ENCODE measurements around the gene MAN1A1. TPM values are rescaled to one million over a fixed set of nuclear protein-coding genes. Genes with fewer than 3 reads are reported as not detected.

MAN1A1 gene
- total RNA-seq, 1 donor from 2014 or later = 78.0 TPM

GRCh38 chr6:119325559-119326265 lies 23.8 kb downstream of the MAN1A1 start:
- H3K4me3 ChIP-seq = no peak overlapping the region

GRCh38 chr6:119324718-119325117 lies 24.8 kb downstream of the MAN1A1 start:
- no peak overlapping the region for H3K4me3 ChIP-seq
- intact Hi-C loops (cut with DNase I) = no loop called here
- no peak for ATAC-seq

More at GRCh38 chr6:119325559-119326265, 23.8 kb downstream of the MAN1A1 start:
- Histone ChIP-seq H3K4me1 (peaks cover 5% of the 10 kb centered on the region), H3K27me3 (ENCODE audit: low read depth) (no peaks in the 10 kb centered on the region), H3K36me3 (no peaks in the 10 kb centered on the region), H3K9me3 (no peaks in the 10 kb centered on the region), H3K27ac (no peak overlapping the region)
- no peak for TF ChIP-seq CTCF (IDR thresholded peaks at IDR 0.05)
- intact Hi-C loops (cut with DNase I) = no loop called here
- ATAC-seq (no peak), DNase-seq (no peak)

GRCh38 chr6:119323931-119324330 lies 25.6 kb downstream of the MAN1A1 start:
- H3K27ac ChIP-seq = no peak overlapping the region
- peaks cover 5% of the 10 kb centered on the region for H3K4me1 ChIP-seq
- no peaks in the 10 kb centered on the region for H3K36me3 ChIP-seq
- DNase-seq = no peak
- intact Hi-C loops (cut with DNase I) = no loop called here
- no peak for TF ChIP-seq CTCF (IDR thresholded peaks at IDR 0.05)
- no peaks in the 10 kb centered on the region for H3K9me3 ChIP-seq
- no peak for ATAC-seq
- H3K27me3 ChIP-seq (ENCODE audit: low read depth) = no peaks in the 10 kb centered on the region
- H3K4me3 ChIP-seq = no peak overlapping the region

More at GRCh38 chr6:119324718-119325117, 24.8 kb downstream of the MAN1A1 start:
- Histone ChIP-seq H3K4me1 (peaks cover 5% of the 10 kb centered on the region), H3K27ac (no peak overlapping the region), H3K36me3 (no peaks in the 10 kb centered on the region), H3K9me3 (no peaks in the 10 kb centered on the region), H3K27me3 (ENCODE audit: low read depth) (no peaks in the 10 kb centered on the region)
- no peak for TF ChIP-seq CTCF (IDR thresholded peaks at IDR 0.05)
- DNase-seq = no peak

- peaks cover 1% of the 10 kb centered on the region for H3K4me1 ChIP-seq
- ATAC-seq (no peak), DNase-seq (no peak)
- no peak overlapping the region for H3K27ac ChIP-seq
- no peaks in the 10 kb centered on the region for H3K27me3 ChIP-seq (ENCODE audit: low read depth)
- intact Hi-C loops (cut with DNase I) = no loop called here
- no peaks in the 10 kb centered on the region for H3K9me3 ChIP-seq
- no peak overlapping the region for H3K4me3 ChIP-seq
- no peaks in the 10 kb centered on the region for H3K36me3 ChIP-seq
- no peak for TF ChIP-seq CTCF (IDR thresholded peaks at IDR 0.05)
Observed at GRCh38 chr6:119323478-119323877, 26.1 kb downstream of the MAN1A1 start.

GRCh38 chr6:119322715-119323350 lies 26.7 kb downstream of the MAN1A1 start:
- intact Hi-C loops (cut with DNase I) = no loop called here
- DNase-seq (no peak), ATAC-seq (peak in 1 of 2 donors; percentile 21)
- no peak overlapping the region for H3K4me3 ChIP-seq
- H3K27ac ChIP-seq = no peak overlapping the region
- H3K9me3 ChIP-seq = no peaks in the 10 kb centered on the region
- H3K4me1 ChIP-seq = no peaks in the 10 kb centered on the region
- H3K36me3 ChIP-seq = no peaks in the 10 kb centered on the region
- TF ChIP-seq CTCF (IDR thresholded peaks at IDR 0.05) = no peak
- no peaks in the 10 kb centered on the region for H3K27me3 ChIP-seq (ENCODE audit: low read depth)
